HCT116 (cell line): ENCODE measurements around the gene SEC24D. TPM values are rescaled to one million over a fixed set of nuclear protein-coding genes. Genes with fewer than 3 reads are reported as not detected.

Experiments used
- ATAC-seq: fragments of 200-7000 bp; cut with Tn5 transposase; 2 replicates; pipeline ENCODE4 v1.9.1; 2020; ENCODE audit warnings: mild to moderate bottlenecking, moderate library complexity
- BruUV-seq: library from RNA; stranded (reverse); fragments of 400-500 nt; replicated peaks from 2 replicates; lab custom pipeline; 2021; lab: Mats Ljungman, UMichigan
- CTCF ChIA-PET: fragments of 300-600 bp; sonication (Branson Sonifier 250); formaldehyde crosslinking; loops from one replicate; lab custom pipeline; 2021; ENCODE audit warnings: antibody characterized with exemption; lab: Charles Lee
- POLR2A ChIA-PET: fragments of 300-600, 350-600 bp; sonication (Branson Sonifier 250); formaldehyde crosslinking; loops from one replicate; lab custom pipeline; 2021; ENCODE audit warnings: antibody characterized with exemption; lab: Charles Lee
- RAD21 ChIA-PET, 2 experiments: fragments of 300-600 bp; sonication (Branson Sonifier 250); formaldehyde crosslinking; loops; one replicate each; lab custom pipeline; 2023; ENCODE audit warnings: low total read pairs in 2 of 2; ENCODE audit not compliant: uncharacterized antibody in 2 of 2, unreplicated experiment in 2 of 2, low non-redundant PET in 1 of 2; lab: Charles Lee
- DNase-seq: peaks from one replicate; pipeline ENCODE4 v3.0.0-alpha.2; 2010; ENCODE audit warnings: low read depth, low spot score
- H2AFZ ChIP-seq: fragments of 200-600 bp; shearing (Covaris generic), sonication (generic); 2 replicates; pipeline ENCODE4 v1.6.1; 2017; ENCODE audit warnings: low read depth, mixed run types, mixed read lengths, antibody characterized with exemption, low read length; ENCODE audit not compliant: poor library complexity, severe bottlenecking
- H3K27ac ChIP-seq: 2 replicates; pipeline ENCODE4 v1.5.1; 2012; ENCODE audit warnings: low read depth, low read length
- H3K27me3 ChIP-seq: fragments of 200-600 bp; sonication (generic); 2 replicates; pipeline ENCODE4 v1.6.1; 2016; ENCODE audit warnings: mixed run types, low read length, mixed read lengths; ENCODE audit not compliant: insufficient read depth
- H3K36me3 ChIP-seq, 2 experiments: fragments of 200-500 bp in 1 of 2; fragments of 200-600 bp in 1 of 2; sonication (Bioruptor generic) in 1 of 2; sonication (generic) in 1 of 2; 2 replicates each; pipeline versions ENCODE4 v1.5.1 to v1.6.1; 2014 to 2016; ENCODE audit warnings: low read length in 2 of 2, inconsistent platforms in 1 of 2, mixed read lengths in 1 of 2, mixed run types in 1 of 2; ENCODE audit not compliant: insufficient read depth in 2 of 2, control insufficient read depth in 1 of 2
- H3K4me1 ChIP-seq, 2 experiments: fragments of 200-600 bp in 1 of 2; sonication (generic) in 1 of 2; 2 replicates each; pipeline versions ENCODE4 v1.5.1 to v1.6.1; 2012 to 2017; ENCODE audit warnings: low read length in 2 of 2, inconsistent platforms in 1 of 2, mild to moderate bottlenecking in 1 of 2, mixed read lengths in 1 of 2, mixed run types in 1 of 2, moderate library complexity in 1 of 2; ENCODE audit not compliant: insufficient read depth in 2 of 2, control insufficient read depth in 1 of 2
- H3K4me2 ChIP-seq: fragments of 200-600 bp; sonication (generic); 2 replicates; pipeline ENCODE4 v1.6.1; 2017; ENCODE audit warnings: mixed run types, low read length, mixed read lengths
- H3K4me3 ChIP-seq, 2 experiments: fragments of 200-600 bp in 1 of 2; sonication (generic) in 1 of 2; replicated peaks in 1 of 2; 2 replicates each; pipeline ENCODE4 v1.5.1; 2011 to 2016; ENCODE audit warnings: low read length in 2 of 2, control low read depth in 1 of 2, low read depth in 1 of 2, mild to moderate bottlenecking in 1 of 2, mixed read lengths in 1 of 2, mixed run types in 1 of 2
- H3K79me2 ChIP-seq: fragments of 200-600 bp; sonication (generic); 2 replicates; pipeline ENCODE4 v1.6.1; 2017; ENCODE audit warnings: mild to moderate bottlenecking, mixed run types, low read length, moderate library complexity, mixed read lengths; ENCODE audit not compliant: insufficient read depth
- H3K9ac ChIP-seq: fragments of 200-600 bp; sonication (generic); 2 replicates; pipeline ENCODE4 v1.6.1; 2016; ENCODE audit warnings: low read length, mixed read lengths
- H3K9me2 ChIP-seq: fragments of 200-600 bp; sonication (generic), shearing (Covaris generic); 2 replicates; pipeline ENCODE4 v1.6.1; 2017; ENCODE audit warnings: mixed run types, mild to moderate bottlenecking, moderate library complexity; ENCODE audit not compliant: insufficient read depth
- H3K9me3 ChIP-seq, 2 experiments: fragments of 200-500 bp in 1 of 2; fragments of 200-600 bp in 1 of 2; sonication (Bioruptor generic) in 1 of 2; sonication (generic) in 1 of 2; 2 replicates each; pipeline ENCODE4 v1.6.1; 2014 to 2017; ENCODE audit warnings: low read length in 2 of 2, mixed read lengths in 2 of 2, inconsistent platforms in 1 of 2, low read depth in 1 of 2, mild to moderate bottlenecking in 1 of 2, mixed run types in 1 of 2, moderate library complexity in 1 of 2; ENCODE audit not compliant: control insufficient read depth in 1 of 2, insufficient read depth in 1 of 2
- H4K20me1 ChIP-seq: fragments of 200-600 bp; sonication (generic), shearing (Covaris generic); 2 replicates; pipeline ENCODE4 v1.6.1; 2017; ENCODE audit warnings: mixed run types, mild to moderate bottlenecking, moderate library complexity; ENCODE audit not compliant: insufficient read depth
- EGR1 ChIP-seq: IDR thresholded peaks from 2 replicates; pipeline ENCODE4 v1.6.1; 2012; ENCODE audit warnings: low read depth
- EZH2 ChIP-seq: fragments of 200-600 bp; sonication (generic); IDR thresholded peaks from 2 replicates; pipeline ENCODE4 v1.6.1; 2017; ENCODE audit warnings: antibody characterized with exemption, mixed run types
- EZH2phosphoT487 ChIP-seq: fragments of 200-600 bp; IDR thresholded peaks from 2 replicates; pipeline ENCODE4 v1.6.1; 2018; ENCODE audit warnings: antibody characterized with exemption, borderline replicate concordance
- POLR2A ChIP-seq: IDR thresholded peaks from 2 replicates; pipeline ENCODE4 v1.7.0; 2011; ENCODE audit warnings: borderline replicate concordance; ENCODE audit not compliant: insufficient read depth, insufficient read length; ENCODE audit errors: extremely low read depth
- POLR2AphosphoS5 ChIP-seq: IDR thresholded peaks from 2 replicates; pipeline ENCODE4 v1.6.1; 2011; ENCODE audit warnings: mild to moderate bottlenecking, low read depth, low read length, moderate library complexity
- SIN3A ChIP-seq: IDR thresholded peaks from 2 replicates; pipeline ENCODE4 v1.6.1; 2012; ENCODE audit warnings: low read depth
- YY1 ChIP-seq: IDR thresholded peaks from 2 replicates; pipeline ENCODE4 v1.6.1; 2011; ENCODE audit warnings: low read length, low read depth, moderate library complexity, mild to moderate bottlenecking; ENCODE audit not compliant: insufficient replicate concordance; ENCODE audit errors: extremely low read depth
- ZFX ChIP-seq: fragments of 450-650 bp; IDR thresholded peaks from 2 replicates; pipeline ENCODE4 v1.6.1; 2017
- intact Hi-C: fragments of 100-400 bp; cut with micrococcal nuclease; formaldehyde crosslinking; loops from 2 replicates; pipeline ENCODE4 v1.10.0; 2022
- total RNA-seq: library from RNA; stranded (reverse); gene quantifications from one replicate; pipeline ENCODE4 v1.2.1, GENCODE V29; 2021; ENCODE audit not compliant: unreplicated experiment
- TF ChIP-seq, protein P1 (sequence below): IDR thresholded peaks from 2 replicates; pipeline ENCODE4 v1.6.1; 2011; ENCODE audit warnings: mild to moderate bottlenecking, low read length, moderate library complexity; ENCODE audit not compliant: insufficient replicate concordance; ENCODE audit errors: extremely low read depth
- TF ChIP-seq, protein P2 (sequence below): IDR thresholded peaks from 2 replicates; pipeline ENCODE4 v1.6.1; 2012
- TF ChIP-seq, protein P3 (sequence below): IDR thresholded peaks from 2 replicates; pipeline ENCODE4 v1.6.1; 2012; ENCODE audit warnings: low read depth

The SEC24D gene
- total RNA-seq, 1 experiment from 2014 or later: 28.5 TPM

DNA sequence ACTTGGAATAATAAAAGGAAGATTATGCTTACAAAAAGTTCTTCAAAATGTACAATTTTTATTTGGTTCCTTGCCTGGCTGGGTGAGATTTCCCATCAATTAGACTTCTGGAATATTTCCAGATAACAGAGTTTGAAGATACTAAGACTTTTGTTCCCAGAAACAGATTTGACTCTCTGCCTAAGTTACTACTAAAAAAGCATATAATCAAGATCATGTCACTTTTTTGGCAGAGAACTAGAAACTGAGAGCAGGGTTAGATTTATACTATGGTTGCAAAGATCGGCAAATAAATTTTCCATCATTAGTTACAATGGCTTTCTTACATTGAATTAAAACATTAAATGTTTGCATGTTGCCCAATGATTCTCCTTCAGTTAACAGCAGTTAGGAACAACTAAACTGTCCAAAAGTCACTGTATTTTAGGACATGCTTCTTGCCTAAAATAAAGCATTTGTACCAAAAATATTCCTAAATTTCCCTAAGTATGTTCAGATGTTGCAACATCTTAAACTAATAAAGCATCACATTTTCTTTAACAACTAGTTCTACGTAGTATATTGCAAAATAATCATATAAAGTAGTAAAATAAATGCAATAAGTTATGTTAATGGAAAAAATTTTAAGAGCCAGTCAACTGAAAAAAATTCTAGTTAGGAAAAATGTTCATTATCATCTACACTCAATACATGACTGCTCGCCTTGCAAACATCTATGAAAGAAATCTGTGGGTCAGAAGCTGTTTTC is 73.0 kb downstream of the SEC24D start:
- TF ChIP-seq, protein P1, sequence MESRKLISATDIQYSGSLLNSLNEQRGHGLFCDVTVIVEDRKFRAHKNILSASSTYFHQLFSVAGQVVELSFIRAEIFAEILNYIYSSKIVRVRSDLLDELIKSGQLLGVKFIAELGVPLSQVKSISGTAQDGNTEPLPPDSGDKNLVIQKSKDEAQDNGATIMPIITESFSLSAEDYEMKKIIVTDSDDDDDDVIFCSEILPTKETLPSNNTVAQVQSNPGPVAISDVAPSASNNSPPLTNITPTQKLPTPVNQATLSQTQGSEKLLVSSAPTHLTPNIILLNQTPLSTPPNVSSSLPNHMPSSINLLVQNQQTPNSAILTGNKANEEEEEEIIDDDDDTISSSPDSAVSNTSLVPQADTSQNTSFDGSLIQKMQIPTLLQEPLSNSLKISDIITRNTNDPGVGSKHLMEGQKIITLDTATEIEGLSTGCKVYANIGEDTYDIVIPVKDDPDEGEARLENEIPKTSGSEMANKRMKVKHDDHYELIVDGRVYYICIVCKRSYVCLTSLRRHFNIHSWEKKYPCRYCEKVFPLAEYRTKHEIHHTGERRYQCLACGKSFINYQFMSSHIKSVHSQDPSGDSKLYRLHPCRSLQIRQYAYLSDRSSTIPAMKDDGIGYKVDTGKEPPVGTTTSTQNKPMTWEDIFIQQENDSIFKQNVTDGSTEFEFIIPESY: no peak
- TF ChIP-seq POLR2A (no peak), ZFX (no peak), EZH2 (no peak), EGR1 (no peak), SIN3A (no peak), EZH2phosphoT487 (no peak), POLR2AphosphoS5 (no peak), YY1 (no peak)
- TF ChIP-seq, protein P2, sequence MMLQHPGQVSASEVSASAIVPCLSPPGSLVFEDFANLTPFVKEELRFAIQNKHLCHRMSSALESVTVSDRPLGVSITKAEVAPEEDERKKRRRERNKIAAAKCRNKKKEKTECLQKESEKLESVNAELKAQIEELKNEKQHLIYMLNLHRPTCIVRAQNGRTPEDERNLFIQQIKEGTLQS: no peak
- TF ChIP-seq, protein P3, sequence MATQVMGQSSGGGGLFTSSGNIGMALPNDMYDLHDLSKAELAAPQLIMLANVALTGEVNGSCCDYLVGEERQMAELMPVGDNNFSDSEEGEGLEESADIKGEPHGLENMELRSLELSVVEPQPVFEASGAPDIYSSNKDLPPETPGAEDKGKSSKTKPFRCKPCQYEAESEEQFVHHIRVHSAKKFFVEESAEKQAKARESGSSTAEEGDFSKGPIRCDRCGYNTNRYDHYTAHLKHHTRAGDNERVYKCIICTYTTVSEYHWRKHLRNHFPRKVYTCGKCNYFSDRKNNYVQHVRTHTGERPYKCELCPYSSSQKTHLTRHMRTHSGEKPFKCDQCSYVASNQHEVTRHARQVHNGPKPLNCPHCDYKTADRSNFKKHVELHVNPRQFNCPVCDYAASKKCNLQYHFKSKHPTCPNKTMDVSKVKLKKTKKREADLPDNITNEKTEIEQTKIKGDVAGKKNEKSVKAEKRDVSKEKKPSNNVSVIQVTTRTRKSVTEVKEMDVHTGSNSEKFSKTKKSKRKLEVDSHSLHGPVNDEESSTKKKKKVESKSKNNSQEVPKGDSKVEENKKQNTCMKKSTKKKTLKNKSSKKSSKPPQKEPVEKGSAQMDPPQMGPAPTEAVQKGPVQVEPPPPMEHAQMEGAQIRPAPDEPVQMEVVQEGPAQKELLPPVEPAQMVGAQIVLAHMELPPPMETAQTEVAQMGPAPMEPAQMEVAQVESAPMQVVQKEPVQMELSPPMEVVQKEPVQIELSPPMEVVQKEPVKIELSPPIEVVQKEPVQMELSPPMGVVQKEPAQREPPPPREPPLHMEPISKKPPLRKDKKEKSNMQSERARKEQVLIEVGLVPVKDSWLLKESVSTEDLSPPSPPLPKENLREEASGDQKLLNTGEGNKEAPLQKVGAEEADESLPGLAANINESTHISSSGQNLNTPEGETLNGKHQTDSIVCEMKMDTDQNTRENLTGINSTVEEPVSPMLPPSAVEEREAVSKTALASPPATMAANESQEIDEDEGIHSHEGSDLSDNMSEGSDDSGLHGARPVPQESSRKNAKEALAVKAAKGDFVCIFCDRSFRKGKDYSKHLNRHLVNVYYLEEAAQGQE: no peak
- Histone ChIP-seq H3K9me2 (no peaks in the 10 kb centered on the region), H3K9ac (no peak overlapping the region), H3K36me3 (peaks cover 0 to 7% of the 10 kb centered on the region in 2 experiments; a peak in 2 of 4 replicates), H2AFZ (no peak overlapping the region), H3K79me2 (no peaks in the 10 kb centered on the region), H3K4me2 (no peak overlapping the region), H3K9me3 (no peaks in the 10 kb centered on the region), H4K20me1 (no peaks in the 10 kb centered on the region), H3K4me1 (peaks cover 5 to 9% of the 10 kb centered on the region in 2 experiments; a peak in 3 of 4 replicates), H3K27me3 (no peaks in the 10 kb centered on the region), H3K27ac (no peak overlapping the region), H3K4me3 (no peak overlapping the region)
- DNase-seq: no peak
- BruUV-seq: no TSS peak
- CTCF ChIA-PET: interaction anchor here (1.0 kb wide), 1 partner anchor 9 kb away, joined by 3 read pairs; no protein-coding TSS in a partner anchor
- RAD21 ChIA-PET: no interaction called here
- ATAC-seq: no peak
- POLR2A ChIA-PET: no interaction called here
- intact Hi-C loops: no loop called here
